ENCODE measurements around the gene GALNT6.

GALNT6 gene

GRCh38 chr12:51358496-51358895 lies 32.7 kb downstream of the GALNT6 start:
- TF ChIP-seq REST (IDR thresholded peaks at IDR 0.05; ENCODE audit: insufficient read depth in 1 of 2, low read depth in 2 of 2, low read length in 2 of 2) (no peak), SIN3A (IDR thresholded peaks at IDR 0.05; ENCODE audit: borderline replicate concordance, insufficient read depth, low read length) (no peak), TAF1 (IDR thresholded peaks at IDR 0.05; ENCODE audit: borderline replicate concordance, insufficient read depth, low read length) (no peak), POLR2AphosphoS5 (IDR thresholded peaks at IDR 0.05; ENCODE audit: low read depth, low read length) (no peak), FOXP2 (optimal IDR thresholded peaks at IDR 0.05; ENCODE audit: borderline replicate concordance, extremely low read depth, extremely low read length, insufficient read depth) (no peak)

- TF ChIP-seq REST (IDR thresholded peaks at IDR 0.05; ENCODE audit: insufficient read depth in 1 of 2, low read depth in 2 of 2, low read length in 2 of 2) (no peak), FOXP2 (optimal IDR thresholded peaks at IDR 0.05; ENCODE audit: borderline replicate concordance, extremely low read depth, extremely low read length, insufficient read depth) (no peak), POLR2AphosphoS5 (IDR thresholded peaks at IDR 0.05; ENCODE audit: low read depth, low read length) (no peak), TAF1 (IDR thresholded peaks at IDR 0.05; ENCODE audit: borderline replicate concordance, insufficient read depth, low read length) (no peak), SIN3A (IDR thresholded peaks at IDR 0.05; ENCODE audit: borderline replicate concordance, insufficient read depth, low read length) (no peak)
These were observed 33.7 kb downstream of the GALNT6 start for GRCh38 chr12:51357374-51358047.

- TF ChIP-seq SIN3A (IDR thresholded peaks at IDR 0.05; ENCODE audit: borderline replicate concordance, insufficient read depth, low read length), result no peak
- TF ChIP-seq TAF1 (IDR thresholded peaks at IDR 0.05; ENCODE audit: borderline replicate concordance, insufficient read depth, low read length), result no peak
- no peak for TF ChIP-seq POLR2AphosphoS5 (IDR thresholded peaks at IDR 0.05; ENCODE audit: low read depth, low read length)
- TF ChIP-seq FOXP2 (optimal IDR thresholded peaks at IDR 0.05; ENCODE audit: borderline replicate concordance, extremely low read depth, extremely low read length, insufficient read depth), result no peak
- TF ChIP-seq REST (IDR thresholded peaks at IDR 0.05; ENCODE audit: insufficient read depth in 1 of 2, low read depth in 2 of 2, low read length in 2 of 2), result no peak
These were observed 39.2 kb downstream of the GALNT6 start for GRCh38 chr12:51351913-51352532.

DNA sequence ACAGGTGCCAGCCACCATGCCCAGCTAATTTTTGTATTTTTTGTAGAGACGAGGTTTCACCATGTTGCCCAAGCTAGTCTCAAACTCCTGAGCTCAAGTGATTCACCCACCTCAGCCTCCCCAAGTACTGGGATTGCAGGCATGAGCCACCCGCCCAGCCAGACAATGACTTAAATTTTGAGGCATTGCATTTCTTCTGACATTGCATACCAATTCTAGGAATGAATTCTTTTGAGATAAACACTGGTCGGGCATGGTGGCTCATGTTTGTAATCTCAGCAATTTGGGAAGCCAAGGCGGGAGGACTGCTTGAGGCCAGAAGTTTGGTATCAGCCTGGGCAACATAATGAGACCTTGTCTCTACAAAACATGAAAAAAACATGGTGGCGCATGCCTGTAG lies 42.2 kb downstream of the GALNT6 start:
- no peak for TF ChIP-seq SIN3A (IDR thresholded peaks at IDR 0.05; ENCODE audit: borderline replicate concordance, insufficient read depth, low read length)
- TF ChIP-seq REST (IDR thresholded peaks at IDR 0.05; ENCODE audit: insufficient read depth in 1 of 2, low read depth in 2 of 2, low read length in 2 of 2), result no peak
- no peak for TF ChIP-seq TAF1 (IDR thresholded peaks at IDR 0.05; ENCODE audit: borderline replicate concordance, insufficient read depth, low read length)
- no peak for TF ChIP-seq POLR2AphosphoS5 (IDR thresholded peaks at IDR 0.05; ENCODE audit: low read depth, low read length)
- no peak for TF ChIP-seq FOXP2 (optimal IDR thresholded peaks at IDR 0.05; ENCODE audit: borderline replicate concordance, extremely low read depth, extremely low read length, insufficient read depth)
